ENCODE measurements around the gene INSL3. TPM values are rescaled to one million over a fixed set of nuclear protein-coding genes. Genes with fewer than 3 reads are reported as not detected.
A peak's percentile ranks its signal among the peaks of the same experiment; 100 is the strongest.

INSL3 gene
- total RNA-seq, 1 donor from 2014 or later: not detected

DNA sequence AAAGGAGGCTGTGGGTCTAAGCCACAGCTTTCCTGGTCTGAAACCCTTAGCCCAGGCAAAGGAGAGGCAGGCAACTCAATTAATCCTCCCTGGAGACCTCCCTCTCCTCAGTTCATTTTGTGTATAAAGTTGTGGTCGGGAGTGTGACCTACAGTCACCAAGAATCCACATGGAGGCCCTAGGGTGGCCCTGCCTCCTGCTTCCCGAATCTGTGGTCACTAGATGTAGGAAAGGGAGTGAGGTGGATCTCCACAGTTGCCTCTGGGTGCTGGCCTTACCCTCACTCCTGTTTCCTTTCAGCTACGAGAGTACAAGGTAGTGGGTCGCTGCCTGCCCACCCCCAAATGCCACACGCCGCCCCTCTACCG is 39.7 kb upstream of the INSL3 start:
- Mint-ChIP-seq H3K27me3 (ENCODE audit: low read depth, unreplicated experiment) (no peaks in the 10 kb centered on the region), H3K36me3 (ENCODE audit: low read depth, unreplicated experiment) (peaks cover 29% of the 10 kb centered on the region), H3K9me3 (ENCODE audit: unreplicated experiment) (no peaks in the 10 kb centered on the region), H3K4me3 (ENCODE audit: unreplicated experiment) (peak overlapping the region; percentile 99), H3K4me1 (ENCODE audit: low read depth, unreplicated experiment) (peaks cover 16% of the 10 kb centered on the region), H3K27ac (ENCODE audit: unreplicated experiment) (peak overlapping the region; percentile 99)
- Histone ChIP-seq H3K4me1 (ENCODE audit: insufficient read depth, low read length) (peaks cover 16% of the 10 kb centered on the region), H3K27ac (ENCODE audit: low read depth, low read length) (peak overlapping the region; percentile 76), H3K4me2 (ENCODE audit: low read length) (peak overlapping the region; percentile 98), H3K9ac (ENCODE audit: low read length) (peak overlapping the region; percentile 99), H3K27me3 (ENCODE audit: insufficient read depth, low read length) (no peaks in the 10 kb centered on the region), H3K79me2 (ENCODE audit: insufficient read depth, low read length) (peaks cover 36% of the 10 kb centered on the region), H2AFZ (ENCODE audit: low read depth, low read length) (no peak overlapping the region), H4K20me1 (ENCODE audit: insufficient read depth, low read length) (peaks cover 61% of the 10 kb centered on the region), H3K9me3 (ENCODE audit: insufficient read depth, low read depth, low read length) (no peaks in the 10 kb centered on the region), H3K36me3 (ENCODE audit: insufficient read depth, low read length) (peaks cover 28% of the 10 kb centered on the region), H3K4me3 (ENCODE audit: insufficient read depth, low read depth, low read length) (peak overlapping the region; percentile 96)
- no peak for TF ChIP-seq EZH2 (IDR thresholded peaks at IDR 0.05; ENCODE audit: insufficient read depth, low read length)
- TF ChIP-seq, protein P1, sequence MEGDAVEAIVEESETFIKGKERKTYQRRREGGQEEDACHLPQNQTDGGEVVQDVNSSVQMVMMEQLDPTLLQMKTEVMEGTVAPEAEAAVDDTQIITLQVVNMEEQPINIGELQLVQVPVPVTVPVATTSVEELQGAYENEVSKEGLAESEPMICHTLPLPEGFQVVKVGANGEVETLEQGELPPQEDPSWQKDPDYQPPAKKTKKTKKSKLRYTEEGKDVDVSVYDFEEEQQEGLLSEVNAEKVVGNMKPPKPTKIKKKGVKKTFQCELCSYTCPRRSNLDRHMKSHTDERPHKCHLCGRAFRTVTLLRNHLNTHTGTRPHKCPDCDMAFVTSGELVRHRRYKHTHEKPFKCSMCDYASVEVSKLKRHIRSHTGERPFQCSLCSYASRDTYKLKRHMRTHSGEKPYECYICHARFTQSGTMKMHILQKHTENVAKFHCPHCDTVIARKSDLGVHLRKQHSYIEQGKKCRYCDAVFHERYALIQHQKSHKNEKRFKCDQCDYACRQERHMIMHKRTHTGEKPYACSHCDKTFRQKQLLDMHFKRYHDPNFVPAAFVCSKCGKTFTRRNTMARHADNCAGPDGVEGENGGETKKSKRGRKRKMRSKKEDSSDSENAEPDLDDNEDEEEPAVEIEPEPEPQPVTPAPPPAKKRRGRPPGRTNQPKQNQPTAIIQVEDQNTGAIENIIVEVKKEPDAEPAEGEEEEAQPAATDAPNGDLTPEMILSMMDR (IDR thresholded peaks at IDR 0.05; ENCODE audit: insufficient read depth, low read depth, low read length): no peak
- FAIRE-seq (no peak), DNase-seq (ENCODE audit: low read depth) (no peak)

- H3K27ac ChIP-seq (ENCODE audit: low read depth, low read length): peak overlapping the region; percentile 76
- H3K4me1 ChIP-seq (ENCODE audit: insufficient read depth, low read length): peaks cover 16% of the 10 kb centered on the region
- H3K79me2 ChIP-seq (ENCODE audit: insufficient read depth, low read length): peaks cover 36% of the 10 kb centered on the region
- H3K27me3 ChIP-seq (ENCODE audit: insufficient read depth, low read length): no peaks in the 10 kb centered on the region
- peaks cover 56% of the 10 kb centered on the region for H4K20me1 ChIP-seq (ENCODE audit: insufficient read depth, low read length)
- no peak for TF ChIP-seq EZH2 (IDR thresholded peaks at IDR 0.05; ENCODE audit: insufficient read depth, low read length)
- TF ChIP-seq, protein P1 (IDR thresholded peaks at IDR 0.05; ENCODE audit: insufficient read depth, low read depth, low read length): no peak
- H3K36me3 ChIP-seq (ENCODE audit: insufficient read depth, low read length): peaks cover 28% of the 10 kb centered on the region
- H3K4me2 ChIP-seq (ENCODE audit: low read length): peak overlapping the region; percentile 98
- Mint-ChIP-seq H3K4me3 (ENCODE audit: unreplicated experiment) (peak overlapping the region; percentile 99), H3K27me3 (ENCODE audit: low read depth, unreplicated experiment) (peaks cover 2% of the 10 kb centered on the region), H3K36me3 (ENCODE audit: low read depth, unreplicated experiment) (peaks cover 26% of the 10 kb centered on the region), H3K4me1 (ENCODE audit: low read depth, unreplicated experiment) (peaks cover 16% of the 10 kb centered on the region), H3K9me3 (ENCODE audit: unreplicated experiment) (no peaks in the 10 kb centered on the region), H3K27ac (ENCODE audit: unreplicated experiment) (peak overlapping the region; percentile 99)
- FAIRE-seq (no peak), DNase-seq (ENCODE audit: low read depth) (no peak)
- no peak overlapping the region for H2AFZ ChIP-seq (ENCODE audit: low read depth, low read length)
- no peaks in the 10 kb centered on the region for H3K9me3 ChIP-seq (ENCODE audit: insufficient read depth, low read depth, low read length)
- H3K9ac ChIP-seq (ENCODE audit: low read length): peak overlapping the region; percentile 99
- peak overlapping the region; percentile 96 for H3K4me3 ChIP-seq (ENCODE audit: insufficient read depth, low read depth, low read length)
These were observed 39.1 kb upstream of the INSL3 start for GRCh38 chr19:17860331-17860992.

Measured in astrocyte (in vitro differentiated cells and primary cell).